ENCODE data around the gene PINLYP.
"Not testable (repeated sequence)": the region's sequence is repeated elsewhere in the genome, so short reads cannot be mapped to it uniquely, and the experiment has no call there.

The PINLYP gene

GRCh38 chr19:43581467-43581866 lies 5.9 kb downstream of the PINLYP start:
- H3K27me3 ChIP-seq (replicated peaks; ENCODE audit: control insufficient read depth, insufficient read depth, low read length, poor library complexity, severe bottlenecking), result no peaks in the 10 kb centered on the region
- H3K27ac ChIP-seq (ENCODE audit: insufficient read depth, low read length, poor library complexity, severe bottlenecking), result no peak overlapping the region
- H3K36me3 ChIP-seq (ENCODE audit: control insufficient read depth, insufficient read depth, low read length), result no peaks in the 10 kb centered on the region
- no peak for DNase-seq
- no peaks in the 10 kb centered on the region for H3K9me3 ChIP-seq (ENCODE audit: control insufficient read depth, low read length)
- no peak overlapping the region for H3K4me3 ChIP-seq (ENCODE audit: insufficient read depth, low read depth, low read length, poor library complexity, severe bottlenecking)
- H3K4me1 ChIP-seq (ENCODE audit: control insufficient read depth, insufficient read depth, low read length, poor library complexity, severe bottlenecking), result no peaks in the 10 kb centered on the region

GRCh38 chr19:43582495-43582894 lies 6.9 kb downstream of the PINLYP start:
- Histone ChIP-seq H3K27me3 (replicated peaks; ENCODE audit: control insufficient read depth, insufficient read depth, low read length, poor library complexity, severe bottlenecking) (no peaks in the 10 kb centered on the region), H3K36me3 (ENCODE audit: control insufficient read depth, insufficient read depth, low read length) (no peaks in the 10 kb centered on the region), H3K4me1 (ENCODE audit: control insufficient read depth, insufficient read depth, low read length, poor library complexity, severe bottlenecking) (no peaks in the 10 kb centered on the region), H3K27ac (ENCODE audit: insufficient read depth, low read length, poor library complexity, severe bottlenecking) (no peak overlapping the region), H3K9me3 (ENCODE audit: control insufficient read depth, low read length) (no peaks in the 10 kb centered on the region), H3K4me3 (ENCODE audit: insufficient read depth, low read depth, low read length, poor library complexity, severe bottlenecking) (no peak overlapping the region)
- no peak for DNase-seq

- H3K27me3 ChIP-seq (replicated peaks; ENCODE audit: control insufficient read depth, insufficient read depth, low read length, poor library complexity, severe bottlenecking), result no peaks in the 10 kb centered on the region
- H3K27ac ChIP-seq (ENCODE audit: insufficient read depth, low read length, poor library complexity, severe bottlenecking), result no peak overlapping the region
- no peak overlapping the region for H3K4me3 ChIP-seq (ENCODE audit: insufficient read depth, low read depth, low read length, poor library complexity, severe bottlenecking)
- H3K36me3 ChIP-seq (ENCODE audit: control insufficient read depth, insufficient read depth, low read length), result no peaks in the 10 kb centered on the region
- H3K4me1 ChIP-seq (ENCODE audit: control insufficient read depth, insufficient read depth, low read length, poor library complexity, severe bottlenecking), result no peaks in the 10 kb centered on the region
- DNase-seq, result no peak
- H3K9me3 ChIP-seq (ENCODE audit: control insufficient read depth, low read length), result no peaks in the 10 kb centered on the region
These were observed 8.9 kb downstream of the PINLYP start for GRCh38 chr19:43584484-43584883.

GRCh38 chr19:43586346-43586745 lies 10.7 kb downstream of the PINLYP start:
- Histone ChIP-seq H3K4me3 (ENCODE audit: insufficient read depth, low read depth, low read length, poor library complexity, severe bottlenecking) (no peak overlapping the region), H3K27ac (ENCODE audit: insufficient read depth, low read length, poor library complexity, severe bottlenecking) (no peak overlapping the region), H3K4me1 (ENCODE audit: control insufficient read depth, insufficient read depth, low read length, poor library complexity, severe bottlenecking) (no peaks in the 10 kb centered on the region), H3K9me3 (ENCODE audit: control insufficient read depth, low read length) (no peaks in the 10 kb centered on the region), H3K36me3 (ENCODE audit: control insufficient read depth, insufficient read depth, low read length) (peaks cover 4% of the 10 kb centered on the region), H3K27me3 (replicated peaks; ENCODE audit: control insufficient read depth, insufficient read depth, low read length, poor library complexity, severe bottlenecking) (no peaks in the 10 kb centered on the region)
- no peak for DNase-seq

- not testable (repeated sequence) for H3K9me3 ChIP-seq (ENCODE audit: control insufficient read depth, low read length); H3K4me1 ChIP-seq (ENCODE audit: control insufficient read depth, insufficient read depth, low read length, poor library complexity, severe bottlenecking); DNase-seq; H3K36me3 ChIP-seq (ENCODE audit: control insufficient read depth, insufficient read depth, low read length); H3K27me3 ChIP-seq (replicated peaks; ENCODE audit: control insufficient read depth, insufficient read depth, low read length, poor library complexity, severe bottlenecking); H3K4me3 ChIP-seq (ENCODE audit: insufficient read depth, low read depth, low read length, poor library complexity, severe bottlenecking); H3K27ac ChIP-seq (ENCODE audit: insufficient read depth, low read length, poor library complexity, severe bottlenecking)
These were observed 11.4 kb downstream of the PINLYP start for GRCh38 chr19:43587029-43587428.

- no peaks in the 10 kb centered on the region for H3K27me3 ChIP-seq (replicated peaks; ENCODE audit: control insufficient read depth, insufficient read depth, low read length, poor library complexity, severe bottlenecking)
- no peak for DNase-seq
- H3K36me3 ChIP-seq (ENCODE audit: control insufficient read depth, insufficient read depth, low read length), result peaks cover 16% of the 10 kb centered on the region
- H3K4me1 ChIP-seq (ENCODE audit: control insufficient read depth, insufficient read depth, low read length, poor library complexity, severe bottlenecking), result no peaks in the 10 kb centered on the region
- no peaks in the 10 kb centered on the region for H3K9me3 ChIP-seq (ENCODE audit: control insufficient read depth, low read length)
- no peak overlapping the region for H3K4me3 ChIP-seq (ENCODE audit: insufficient read depth, low read depth, low read length, poor library complexity, severe bottlenecking)
- no peak overlapping the region for H3K27ac ChIP-seq (ENCODE audit: insufficient read depth, low read length, poor library complexity, severe bottlenecking)
These were observed 13.7 kb downstream of the PINLYP start for GRCh38 chr19:43589277-43589676.

- no peaks in the 10 kb centered on the region for H3K27me3 ChIP-seq (replicated peaks; ENCODE audit: control insufficient read depth, insufficient read depth, low read length, poor library complexity, severe bottlenecking)
- H3K9me3 ChIP-seq (ENCODE audit: control insufficient read depth, low read length), result no peaks in the 10 kb centered on the region
- peaks cover 16% of the 10 kb centered on the region for H3K36me3 ChIP-seq (ENCODE audit: control insufficient read depth, insufficient read depth, low read length)
- no peaks in the 10 kb centered on the region for H3K4me1 ChIP-seq (ENCODE audit: control insufficient read depth, insufficient read depth, low read length, poor library complexity, severe bottlenecking)
- no peak overlapping the region for H3K4me3 ChIP-seq (ENCODE audit: insufficient read depth, low read depth, low read length, poor library complexity, severe bottlenecking)
- no peak overlapping the region for H3K27ac ChIP-seq (ENCODE audit: insufficient read depth, low read length, poor library complexity, severe bottlenecking)
- no peak for DNase-seq
These were observed 14.1 kb downstream of the PINLYP start for GRCh38 chr19:43589678-43590077.

- Histone ChIP-seq H3K4me1 (ENCODE audit: control insufficient read depth, insufficient read depth, low read length, poor library complexity, severe bottlenecking) (peaks cover 12% of the 10 kb centered on the region), H3K9me3 (ENCODE audit: control insufficient read depth, low read length) (no peaks in the 10 kb centered on the region), H3K36me3 (ENCODE audit: control insufficient read depth, insufficient read depth, low read length) (peaks cover 16% of the 10 kb centered on the region), H3K4me3 (ENCODE audit: insufficient read depth, low read depth, low read length, poor library complexity, severe bottlenecking) (no peak overlapping the region), H3K27me3 (replicated peaks; ENCODE audit: control insufficient read depth, insufficient read depth, low read length, poor library complexity, severe bottlenecking) (no peaks in the 10 kb centered on the region), H3K27ac (ENCODE audit: insufficient read depth, low read length, poor library complexity, severe bottlenecking) (no peak overlapping the region)
- DNase-seq, result no peak
These were observed 16.5 kb downstream of the PINLYP start for GRCh38 chr19:43591904-43592772.

GRCh38 chr19:43592800-43593350 lies 17.3 kb downstream of the PINLYP start:
- Histone ChIP-seq H3K27me3 (replicated peaks; ENCODE audit: control insufficient read depth, insufficient read depth, low read length, poor library complexity, severe bottlenecking) (no peaks in the 10 kb centered on the region), H3K9me3 (ENCODE audit: control insufficient read depth, low read length) (no peaks in the 10 kb centered on the region), H3K4me1 (ENCODE audit: control insufficient read depth, insufficient read depth, low read length, poor library complexity, severe bottlenecking) (peaks cover 19% of the 10 kb centered on the region), H3K36me3 (ENCODE audit: control insufficient read depth, insufficient read depth, low read length) (peaks cover 16% of the 10 kb centered on the region), H3K27ac (ENCODE audit: insufficient read depth, low read length, poor library complexity, severe bottlenecking) (no peak overlapping the region), H3K4me3 (ENCODE audit: insufficient read depth, low read depth, low read length, poor library complexity, severe bottlenecking) (no peak overlapping the region)
- no peak for DNase-seq

- Histone ChIP-seq H3K4me1 (ENCODE audit: control insufficient read depth, insufficient read depth, low read length, poor library complexity, severe bottlenecking) (peaks cover 23% of the 10 kb centered on the region), H3K27ac (ENCODE audit: insufficient read depth, low read length, poor library complexity, severe bottlenecking) (peak overlapping the region; percentile 97)
These were observed 18.6 kb downstream of the PINLYP start for GRCh38 chr19:43594081-43594697.

More at GRCh38 chr19:43594081-43594697, 18.6 kb downstream of the PINLYP start:
- Histone ChIP-seq H3K9me3 (ENCODE audit: control insufficient read depth, low read length) (no peaks in the 10 kb centered on the region), H3K27me3 (replicated peaks; ENCODE audit: control insufficient read depth, insufficient read depth, low read length, poor library complexity, severe bottlenecking) (no peaks in the 10 kb centered on the region), H3K36me3 (ENCODE audit: control insufficient read depth, insufficient read depth, low read length) (peaks cover 26% of the 10 kb centered on the region), H3K4me3 (ENCODE audit: insufficient read depth, low read depth, low read length, poor library complexity, severe bottlenecking) (peak overlapping the region; percentile 79)
- DNase-seq, result no peak

Data from effector memory CD4-positive, alpha-beta T cell (primary cell).